Activated T-cell treated with anti-CD3 and anti-CD28 coated beads, Interleukin-2, amount 50 U/mL, for 4 hours (primary cell): Measurements from ENCODE around the gene NRXN3. TPM values are rescaled to one million over a fixed set of nuclear protein-coding genes. Genes with fewer than 3 reads are reported as not detected.

Experiments used
- ATAC-seq, 2 donors: fragments of 200-7000 bp; cut with Tn5 transposase; one replicate each; pipeline ENCODE4 v1.10.0; 2021
- DNase-seq: peaks from one replicate; pipeline ENCODE4 v3.0.0-alpha.2; 2020
- H3K27me3 Mint-ChIP-seq: one replicate; pipeline ENCODE4 v1.8.0; 2021; ENCODE audit warnings: low read depth, mixed read lengths
- H3K36me3 Mint-ChIP-seq: one replicate; pipeline ENCODE4 v1.8.0; 2022; ENCODE audit warnings: mixed read lengths; ENCODE audit not compliant: insufficient read depth
- H3K4me1 Mint-ChIP-seq: one replicate; pipeline ENCODE4 v1.8.0; 2021; ENCODE audit warnings: low read depth, mixed read lengths
- H3K4me3 Mint-ChIP-seq: one replicate; pipeline ENCODE4 v1.8.0; 2021; ENCODE audit warnings: mild to moderate bottlenecking, moderate library complexity, mixed read lengths
- H3K9me3 Mint-ChIP-seq: one replicate; pipeline ENCODE4 v1.8.0; 2021; ENCODE audit warnings: mixed read lengths
- total RNA-seq, 3 donors: library from RNA; stranded (reverse); gene quantifications; one replicate each; pipeline ENCODE4 v1.2.1, GENCODE V29; 2021

NRXN3 gene
- total RNA-seq, 3 donors from 2014 or later = not detected

DNA sequence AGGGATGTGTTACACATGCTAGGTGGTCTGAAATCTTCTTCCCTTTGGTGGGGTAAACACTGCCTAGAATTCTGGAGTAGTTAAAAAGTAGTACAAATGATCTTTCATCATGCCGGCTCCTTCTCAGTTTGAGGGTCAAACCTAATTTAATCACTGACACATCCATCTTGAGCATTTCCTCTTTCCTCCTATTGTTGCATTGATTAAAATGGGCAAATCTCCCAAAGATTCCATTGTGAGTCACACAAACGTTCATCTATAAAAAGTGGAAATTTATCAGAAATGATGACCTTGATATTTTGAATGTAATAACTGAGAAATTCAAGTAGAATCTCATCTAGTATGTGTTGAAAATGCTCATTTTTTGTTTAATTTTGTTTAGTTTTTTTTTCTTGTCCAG lies 996.0 kb downstream of the NRXN3 start:
- H3K9me3 Mint-ChIP-seq = peaks cover 17% of the 10 kb centered on the region

DNA sequence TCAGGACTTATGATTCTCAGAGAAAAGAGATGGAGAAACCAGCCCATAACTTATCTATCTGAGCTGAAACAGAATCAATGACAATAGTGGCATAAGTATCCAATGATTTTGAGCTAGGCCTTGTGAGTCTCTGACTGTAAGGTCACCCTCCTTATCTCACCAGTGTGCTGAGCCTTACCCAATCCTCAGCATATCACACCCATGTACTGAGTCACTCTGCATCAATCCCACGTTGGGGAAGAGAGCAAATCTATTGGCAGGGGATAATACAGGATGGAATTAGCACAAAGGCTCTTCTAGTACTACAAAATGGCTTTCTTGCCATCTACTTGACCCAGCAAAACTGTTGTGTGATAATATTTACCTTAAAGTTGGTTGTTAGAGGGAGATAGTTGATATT lies 997.8 kb downstream of the NRXN3 start:
- no peak for ATAC-seq
- no peak for DNase-seq
- Mint-ChIP-seq H3K36me3 (no peaks in the 10 kb centered on the region), H3K27me3 (no peaks in the 10 kb centered on the region), H3K4me3 (no peak overlapping the region), H3K4me1 (no peaks in the 10 kb centered on the region), H3K9me3 (peaks cover 13% of the 10 kb centered on the region)

More for the DNA sequence above, 996.0 kb downstream of the NRXN3 start:
- DNase-seq = no peak
- Mint-ChIP-seq H3K4me3 (no peak overlapping the region), H3K4me1 (no peaks in the 10 kb centered on the region), H3K36me3 (no peaks in the 10 kb centered on the region), H3K27me3 (no peaks in the 10 kb centered on the region)
- no peak for ATAC-seq

GRCh38 chr14:79175671-79176070 lies 1005.5 kb downstream of the NRXN3 start:
- Mint-ChIP-seq H3K36me3 (no peaks in the 10 kb centered on the region), H3K4me3 (no peak overlapping the region), H3K27me3 (no peaks in the 10 kb centered on the region), H3K9me3 (peaks cover 4% of the 10 kb centered on the region), H3K4me1 (no peaks in the 10 kb centered on the region)
- DNase-seq (no peak), ATAC-seq (no peak)

DNA sequence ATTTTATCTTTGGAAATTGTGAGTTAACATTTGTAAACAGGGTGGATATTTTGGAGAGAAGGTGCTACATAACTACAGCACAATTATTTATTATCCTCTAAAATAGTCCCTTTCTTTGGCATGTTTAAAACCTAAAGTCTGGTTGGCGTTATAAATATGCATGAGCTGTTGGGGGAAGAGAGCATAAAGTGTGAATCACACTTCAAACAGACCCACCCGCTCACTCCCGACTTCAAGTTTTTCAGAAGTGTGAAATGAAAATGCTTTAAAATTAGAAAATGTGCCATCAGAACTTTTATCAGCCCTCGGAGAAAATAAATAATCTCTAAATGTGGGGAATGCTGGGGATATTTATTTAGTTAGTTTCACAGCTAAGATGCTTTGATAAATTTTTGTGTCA lies 1006.9 kb downstream of the NRXN3 start:
- no peaks in the 10 kb centered on the region for H3K27me3 Mint-ChIP-seq
- H3K4me1 Mint-ChIP-seq = no peaks in the 10 kb centered on the region
- no peaks in the 10 kb centered on the region for H3K36me3 Mint-ChIP-seq
- H3K4me3 Mint-ChIP-seq = no peak overlapping the region
- ATAC-seq (no peak), DNase-seq (no peak)
- H3K9me3 Mint-ChIP-seq = peaks cover 4% of the 10 kb centered on the region

- no peak for DNase-seq
- ATAC-seq = no peak
- H3K27me3 Mint-ChIP-seq = no peaks in the 10 kb centered on the region
- H3K36me3 Mint-ChIP-seq = no peaks in the 10 kb centered on the region
- peaks cover 4% of the 10 kb centered on the region for H3K9me3 Mint-ChIP-seq
- H3K4me1 Mint-ChIP-seq = no peaks in the 10 kb centered on the region
- no peak overlapping the region for H3K4me3 Mint-ChIP-seq
Measured at GRCh38 chr14:79178719-79179118, 1008.5 kb downstream of the NRXN3 start.

GRCh38 chr14:79179985-79180384 lies 1009.8 kb downstream of the NRXN3 start:
- ATAC-seq = no peak
- H3K36me3 Mint-ChIP-seq = no peaks in the 10 kb centered on the region
- no peaks in the 10 kb centered on the region for H3K27me3 Mint-ChIP-seq
- no peaks in the 10 kb centered on the region for H3K4me1 Mint-ChIP-seq
- no peak overlapping the region for H3K4me3 Mint-ChIP-seq
- H3K9me3 Mint-ChIP-seq = peaks cover 4% of the 10 kb centered on the region
- no peak for DNase-seq

- Mint-ChIP-seq H3K4me1 (no peaks in the 10 kb centered on the region), H3K9me3 (peaks cover 4% of the 10 kb centered on the region), H3K36me3 (no peaks in the 10 kb centered on the region), H3K4me3 (no peak overlapping the region), H3K27me3 (no peaks in the 10 kb centered on the region)
- DNase-seq = no peak
- ATAC-seq = no peak
Measured at GRCh38 chr14:79180656-79181055, 1010.5 kb downstream of the NRXN3 start.

DNA sequence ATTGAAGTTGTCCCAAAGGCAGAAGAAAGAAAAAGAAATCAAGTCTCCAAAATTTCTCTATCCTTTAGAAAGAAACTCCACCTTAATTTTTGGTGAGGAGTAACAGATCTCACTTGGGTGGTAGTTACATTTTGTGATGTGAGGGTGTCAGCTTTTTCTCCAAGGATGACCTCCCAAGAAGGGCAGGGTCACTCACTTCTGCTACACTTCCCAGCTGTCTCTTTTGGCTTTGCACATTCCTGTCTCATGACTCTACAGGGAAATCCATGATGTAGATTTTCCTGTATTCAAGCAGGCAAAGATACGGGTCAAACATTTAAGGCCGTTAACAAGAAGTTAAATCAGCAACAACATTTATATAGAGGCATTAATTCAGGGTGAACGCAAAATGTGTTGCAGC lies 1016.4 kb downstream of the NRXN3 start:
- H3K36me3 Mint-ChIP-seq = no peaks in the 10 kb centered on the region
- no peak for ATAC-seq
- H3K9me3 Mint-ChIP-seq = no peaks in the 10 kb centered on the region
- H3K4me3 Mint-ChIP-seq = no peak overlapping the region
- no peaks in the 10 kb centered on the region for H3K27me3 Mint-ChIP-seq
- no peaks in the 10 kb centered on the region for H3K4me1 Mint-ChIP-seq
- no peak for DNase-seq

GRCh38 chr14:79193689-79194477 lies 1023.7 kb downstream of the NRXN3 start:
- Mint-ChIP-seq H3K4me3 (no peak overlapping the region), H3K4me1 (no peaks in the 10 kb centered on the region), H3K9me3 (no peaks in the 10 kb centered on the region), H3K27me3 (no peaks in the 10 kb centered on the region), H3K36me3 (no peaks in the 10 kb centered on the region)
- ATAC-seq (no peak), DNase-seq (no peak)

DNA sequence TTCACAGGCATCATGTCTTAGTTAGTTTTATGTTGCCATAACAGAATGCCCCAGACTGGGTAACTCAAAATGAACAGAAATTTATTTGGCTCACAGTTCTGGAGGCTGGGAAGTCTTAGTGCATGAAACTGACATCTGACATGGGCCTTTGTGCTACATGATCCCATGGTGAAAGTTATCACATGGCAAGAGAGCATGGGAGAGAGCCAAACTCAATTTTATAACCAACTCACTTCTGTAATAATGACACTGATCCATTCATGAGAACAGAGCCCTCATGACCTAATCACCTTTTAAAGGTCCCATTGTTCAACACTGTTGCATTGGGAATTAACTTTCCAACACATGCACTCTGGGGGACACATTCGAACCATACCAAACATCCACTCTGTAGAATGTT lies 1026.0 kb downstream of the NRXN3 start:
- Mint-ChIP-seq H3K36me3 (no peaks in the 10 kb centered on the region), H3K4me3 (no peak overlapping the region), H3K27me3 (no peaks in the 10 kb centered on the region), H3K9me3 (peaks cover 13% of the 10 kb centered on the region), H3K4me1 (no peaks in the 10 kb centered on the region)
- DNase-seq (no peak), ATAC-seq (no peak)

DNA sequence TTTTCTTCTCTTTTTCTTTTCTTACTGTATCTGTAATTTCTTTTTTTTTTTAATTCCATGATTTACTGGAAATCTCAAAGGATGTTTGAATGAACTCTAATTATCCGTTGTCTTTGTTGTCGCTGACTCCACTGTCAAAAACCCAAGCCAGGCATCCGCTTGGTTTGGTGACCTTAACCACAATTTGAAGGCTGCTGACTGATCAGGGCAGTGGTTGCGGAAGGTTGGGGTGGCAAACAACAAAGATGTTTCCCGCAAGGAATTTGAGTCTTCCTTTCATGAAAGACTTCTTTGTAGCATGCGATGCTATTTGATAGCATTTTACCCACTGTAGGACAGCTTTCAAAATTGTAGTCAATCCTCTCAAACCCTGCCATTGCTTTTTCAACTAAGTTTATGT lies 1027.3 kb downstream of the NRXN3 start:
- H3K36me3 Mint-ChIP-seq = no peaks in the 10 kb centered on the region
- no peaks in the 10 kb centered on the region for H3K4me1 Mint-ChIP-seq
- H3K27me3 Mint-ChIP-seq = no peaks in the 10 kb centered on the region
- no peak for DNase-seq
- no peak overlapping the region for H3K4me3 Mint-ChIP-seq
- peaks cover 13% of the 10 kb centered on the region for H3K9me3 Mint-ChIP-seq
- ATAC-seq = no peak

DNA sequence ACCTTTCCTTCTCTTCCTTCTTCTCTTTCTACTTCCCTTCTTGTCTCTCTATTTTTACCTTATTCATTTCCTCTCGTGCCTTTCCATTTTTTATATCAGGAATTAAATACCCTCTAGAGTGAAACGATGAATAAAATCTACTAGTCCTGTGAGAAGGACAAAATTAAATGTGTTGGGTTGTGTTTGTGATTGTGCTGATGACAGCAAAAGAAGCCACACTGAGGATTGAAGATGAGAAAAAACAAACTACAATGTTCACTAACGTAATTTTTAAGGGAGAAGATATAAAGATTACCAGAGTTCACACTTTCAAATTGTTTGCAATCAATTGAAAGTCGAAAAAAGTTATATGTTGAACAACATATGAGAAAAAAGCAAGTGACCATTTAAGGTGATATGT lies 1029.0 kb downstream of the NRXN3 start:
- DNase-seq = no peak
- no peaks in the 10 kb centered on the region for H3K36me3 Mint-ChIP-seq
- no peak for ATAC-seq

DNA sequence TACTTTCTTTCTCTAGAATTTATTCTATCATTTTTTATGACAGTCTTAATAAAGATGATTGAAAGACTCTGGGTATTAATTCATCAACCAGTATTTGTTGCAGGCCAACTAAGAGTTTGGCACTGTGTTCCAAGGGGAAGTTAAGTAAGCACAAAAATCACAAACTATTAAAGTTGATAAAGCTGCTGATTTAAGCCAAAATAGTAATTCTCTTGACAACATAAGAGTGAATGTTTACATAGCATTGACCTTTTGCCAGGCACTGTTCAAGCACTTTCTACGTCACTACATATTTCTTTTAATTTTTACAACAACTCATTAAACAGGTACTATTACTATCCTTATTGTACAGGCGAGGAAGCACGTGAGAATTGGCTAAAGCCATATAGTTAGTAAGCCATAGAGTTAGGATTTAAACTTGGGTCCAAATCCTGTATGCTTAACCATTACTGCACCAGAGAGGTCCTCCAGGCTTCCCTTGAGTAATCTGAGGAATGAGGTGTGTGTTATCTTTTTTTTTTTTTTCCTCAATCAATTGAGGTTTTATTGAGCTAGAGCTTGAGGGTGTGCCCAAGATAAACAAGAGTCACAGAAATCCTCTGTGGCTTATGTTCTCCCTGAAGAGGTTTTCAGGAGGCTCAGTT lies 1031.5 kb downstream of the NRXN3 start:
- Mint-ChIP-seq H3K9me3 (peaks cover 22% of the 10 kb centered on the region), H3K4me1 (no peaks in the 10 kb centered on the region), H3K4me3 (no peak overlapping the region), H3K27me3 (no peaks in the 10 kb centered on the region), H3K36me3 (no peaks in the 10 kb centered on the region)
- ATAC-seq (no peak), DNase-seq (no peak)

More for the DNA sequence above, 1029.0 kb downstream of the NRXN3 start:
- H3K4me3 Mint-ChIP-seq = no peak overlapping the region
- H3K4me1 Mint-ChIP-seq = no peaks in the 10 kb centered on the region
- H3K9me3 Mint-ChIP-seq = peaks cover 16% of the 10 kb centered on the region
- no peaks in the 10 kb centered on the region for H3K27me3 Mint-ChIP-seq

- no peak for ATAC-seq
- Mint-ChIP-seq H3K27me3 (no peaks in the 10 kb centered on the region), H3K4me3 (no peak overlapping the region), H3K9me3 (peaks cover 17% of the 10 kb centered on the region), H3K36me3 (no peaks in the 10 kb centered on the region), H3K4me1 (no peaks in the 10 kb centered on the region)
- DNase-seq = no peak
Measured at GRCh38 chr14:79204591-79204990, 1034.4 kb downstream of the NRXN3 start.

DNA sequence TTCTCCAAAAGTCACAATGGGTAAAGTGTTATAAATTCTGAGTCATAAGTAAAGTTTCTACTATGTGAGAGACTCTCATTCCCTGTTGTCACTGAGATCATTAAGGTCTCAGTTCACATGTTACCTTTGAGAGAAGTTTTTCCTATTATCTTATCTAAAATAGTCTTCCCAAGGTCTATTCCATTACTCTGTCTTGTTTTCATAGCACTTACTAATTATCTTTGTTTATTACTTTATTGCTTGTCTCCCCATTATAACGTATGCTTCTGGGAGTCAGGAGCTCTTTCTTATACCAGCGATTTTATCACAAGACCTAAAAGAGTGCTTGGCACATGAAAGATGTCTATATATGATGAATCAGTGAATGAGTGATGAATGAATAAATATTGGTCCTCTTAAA lies 1039.2 kb downstream of the NRXN3 start:
- H3K9me3 Mint-ChIP-seq = peaks cover 6% of the 10 kb centered on the region
- H3K4me3 Mint-ChIP-seq = no peak overlapping the region
- ATAC-seq (no peak), DNase-seq (no peak)
- H3K4me1 Mint-ChIP-seq = no peaks in the 10 kb centered on the region
- H3K36me3 Mint-ChIP-seq = no peaks in the 10 kb centered on the region
- H3K27me3 Mint-ChIP-seq = no peaks in the 10 kb centered on the region
